Smooth muscle cell (in vitro differentiated cells): ENCODE measurements around the gene ZNF17. TPM values are rescaled to one million over a fixed set of nuclear protein-coding genes. Genes with fewer than 3 reads are reported as not detected.

Source experiments
- DNase-seq: peaks from one replicate; lab custom pipeline; 2025; ENCODE audit not compliant: unreplicated experiment; lab: John Stamatoyannopoulos, UW
- H2AFZ ChIP-seq: fragments of 200-600 bp; sonication (generic); 2 replicates; pipeline ENCODE4 v1.6.0; 2016; ENCODE audit warnings: antibody characterized with exemption, low read depth, mild to moderate bottlenecking
- H3F3A ChIP-seq: fragments of 200-600 bp; sonication (generic); 2 replicates; pipeline ENCODE4 v1.6.0; 2017; ENCODE audit warnings: antibody characterized with exemption, low read depth
- H3K27ac ChIP-seq: fragments of 200-600 bp; sonication (generic); 2 replicates; pipeline ENCODE4 v1.5.1; 2016; ENCODE audit warnings: low read depth, mild to moderate bottlenecking
- H3K27me3 ChIP-seq: fragments of 200-600 bp; sonication (generic); 2 replicates; pipeline ENCODE4 v1.6.1; 2016; ENCODE audit warnings: low read depth, mild to moderate bottlenecking
- H3K36me3 ChIP-seq: fragments of 200-600 bp; sonication (generic); 2 replicates; pipeline ENCODE4 v1.5.1; 2016; ENCODE audit warnings: low read depth
- H3K4me1 ChIP-seq: fragments of 200-600 bp; sonication (generic); 2 replicates; pipeline ENCODE4 v1.5.1; 2016; ENCODE audit warnings: low read depth
- H3K4me2 ChIP-seq: fragments of 200-600 bp; sonication (generic); 2 replicates; pipeline ENCODE4 v1.6.0; 2016; ENCODE audit warnings: mild to moderate bottlenecking
- H3K4me3 ChIP-seq: fragments of 200-600 bp; sonication (generic); 2 replicates; pipeline ENCODE4 v1.5.1; 2016; ENCODE audit warnings: mild to moderate bottlenecking
- H3K79me2 ChIP-seq: fragments of 200-600 bp; sonication (generic); 2 replicates; pipeline ENCODE4 v1.6.0; 2016; ENCODE audit warnings: low read depth, mild to moderate bottlenecking
- H3K9ac ChIP-seq: fragments of 200-600 bp; sonication (generic); 2 replicates; pipeline ENCODE4 v1.6.0; 2016; ENCODE audit warnings: low read depth
- H3K9me3 ChIP-seq: fragments of 200-600 bp; sonication (generic); replicated peaks from 2 replicates; pipeline ENCODE4 v1.5.1; 2016; ENCODE audit warnings: low read depth
- H4K20me1 ChIP-seq: fragments of 200-600 bp; sonication (generic); 2 replicates; pipeline ENCODE4 v1.6.0; 2016; ENCODE audit warnings: low read depth
- WGBS: methylation state at CpG from one replicate; pipeline ENCODE4 v1.1.7; 2016; ENCODE audit warnings: low lambda C conversion rate; 5-methylcytosine and 5-hydroxymethylcytosine counted together
- polyA plus RNA-seq: library from polyadenylated mRNA; unstranded; fragments of >200 nt; fragmentation: Nextera tagmentation; extraction: Ambion mirVana; gene quantifications from 2 replicates; pipeline ENCODE4 v1.2.1, GENCODE V29; 2016
- total RNA-seq: library from RNA; depleted of rRNA; stranded (reverse); fragments of >200 nt; gene quantifications from 2 replicates; pipeline ENCODE4 v1.2.3, GENCODE V29; 2014
- TF ChIP-seq, protein P1 (sequence below): fragments of 200-600 bp; sonication (generic); IDR thresholded peaks from 2 replicates; pipeline ENCODE4 v1.5.1; 2017; ENCODE audit warnings: borderline replicate concordance, mild to moderate bottlenecking, antibody characterized with exemption; ENCODE audit not compliant: insufficient read depth, poor library complexity, severe bottlenecking

ZNF17 gene
- total and polyA plus RNA-seq, 2 experiments from 2014 or later = 0.95 to 4.3 TPM

GRCh38 chr19:57419439-57419838 is 8.5 kb downstream of the ZNF17 start:
- no peaks in the 10 kb centered on the region for H3K27me3 ChIP-seq
- no peak overlapping the region for H3K4me3 ChIP-seq
- peaks cover 14% of the 10 kb centered on the region for H3K36me3 ChIP-seq
- 99% methylated on average over 4 of the region's 4 CpGs for WGBS
- H3F3A ChIP-seq = no peaks in the 10 kb centered on the region
- no peak overlapping the region for H3K9ac ChIP-seq
- no peak overlapping the region for H3K27ac ChIP-seq
- no peak overlapping the region for H2AFZ ChIP-seq
- no peaks in the 10 kb centered on the region for H4K20me1 ChIP-seq
- H3K4me1 ChIP-seq = no peaks in the 10 kb centered on the region
- H3K79me2 ChIP-seq = peaks cover 16% of the 10 kb centered on the region
- no peak for DNase-seq
- no peak overlapping the region for H3K4me2 ChIP-seq
- H3K9me3 ChIP-seq = no peaks in the 10 kb centered on the region
- TF ChIP-seq, protein P1, sequence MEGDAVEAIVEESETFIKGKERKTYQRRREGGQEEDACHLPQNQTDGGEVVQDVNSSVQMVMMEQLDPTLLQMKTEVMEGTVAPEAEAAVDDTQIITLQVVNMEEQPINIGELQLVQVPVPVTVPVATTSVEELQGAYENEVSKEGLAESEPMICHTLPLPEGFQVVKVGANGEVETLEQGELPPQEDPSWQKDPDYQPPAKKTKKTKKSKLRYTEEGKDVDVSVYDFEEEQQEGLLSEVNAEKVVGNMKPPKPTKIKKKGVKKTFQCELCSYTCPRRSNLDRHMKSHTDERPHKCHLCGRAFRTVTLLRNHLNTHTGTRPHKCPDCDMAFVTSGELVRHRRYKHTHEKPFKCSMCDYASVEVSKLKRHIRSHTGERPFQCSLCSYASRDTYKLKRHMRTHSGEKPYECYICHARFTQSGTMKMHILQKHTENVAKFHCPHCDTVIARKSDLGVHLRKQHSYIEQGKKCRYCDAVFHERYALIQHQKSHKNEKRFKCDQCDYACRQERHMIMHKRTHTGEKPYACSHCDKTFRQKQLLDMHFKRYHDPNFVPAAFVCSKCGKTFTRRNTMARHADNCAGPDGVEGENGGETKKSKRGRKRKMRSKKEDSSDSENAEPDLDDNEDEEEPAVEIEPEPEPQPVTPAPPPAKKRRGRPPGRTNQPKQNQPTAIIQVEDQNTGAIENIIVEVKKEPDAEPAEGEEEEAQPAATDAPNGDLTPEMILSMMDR = no peak

- H3K4me2 ChIP-seq = no peak overlapping the region
- no peaks in the 10 kb centered on the region for H3K9me3 ChIP-seq
- TF ChIP-seq, protein P1 = no peak
- DNase-seq = no peak
- no peaks in the 10 kb centered on the region for H3K4me1 ChIP-seq
- H3F3A ChIP-seq = no peaks in the 10 kb centered on the region
- H2AFZ ChIP-seq = no peak overlapping the region
- H4K20me1 ChIP-seq = no peaks in the 10 kb centered on the region
- no peak overlapping the region for H3K4me3 ChIP-seq
- H3K27me3 ChIP-seq = no peaks in the 10 kb centered on the region
- H3K79me2 ChIP-seq = peaks cover 3% of the 10 kb centered on the region
- WGBS = 100% methylated on average over 3 of the region's 3 CpGs
- H3K27ac ChIP-seq = no peak overlapping the region
- H3K9ac ChIP-seq = no peak overlapping the region
- peaks cover 14% of the 10 kb centered on the region for H3K36me3 ChIP-seq
Observed at GRCh38 chr19:57421037-57421436, 10.1 kb downstream of the ZNF17 start.

DNA sequence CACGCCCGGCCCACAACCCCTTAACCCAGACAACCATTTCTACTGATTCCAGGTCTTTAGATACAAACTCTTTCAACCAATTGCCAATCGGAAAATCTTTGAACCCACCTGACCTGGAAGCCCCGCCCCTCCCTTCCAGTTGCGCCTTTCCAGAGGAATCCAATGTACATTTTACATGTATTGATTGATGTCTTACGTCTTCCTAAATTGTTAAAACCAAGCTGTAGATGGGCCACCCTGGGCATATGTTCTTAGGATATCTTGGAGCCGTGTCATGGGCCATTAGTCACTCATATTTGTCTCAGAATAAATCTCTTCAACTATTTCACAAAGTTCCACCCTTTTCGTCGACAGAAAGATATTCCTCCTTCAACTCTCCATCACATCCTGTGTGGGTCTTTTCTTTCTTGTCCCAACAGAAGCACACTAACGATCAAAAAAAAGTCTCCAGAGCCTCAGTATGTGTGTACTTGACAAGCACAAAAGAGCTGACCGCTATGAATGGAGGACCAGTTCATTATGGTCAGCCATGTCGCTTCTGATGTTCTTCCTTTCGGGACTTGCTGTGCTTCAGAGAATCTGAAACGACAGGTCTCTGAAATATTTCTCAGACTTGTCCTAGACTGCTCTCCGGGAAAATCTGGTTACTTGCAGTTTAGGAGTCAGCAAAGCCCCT is 23.6 kb downstream of the ZNF17 start:
- Histone ChIP-seq H3K4me2 (peak overlapping the region; percentile 85), H3K36me3 (no peaks in the 10 kb centered on the region), H4K20me1 (no peaks in the 10 kb centered on the region), H3K4me3 (peak overlapping the region; percentile 64), H3K4me1 (peaks cover 8% of the 10 kb centered on the region), H3F3A (no peaks in the 10 kb centered on the region), H3K27ac (peak overlapping the region; percentile 70), H3K9me3 (no peaks in the 10 kb centered on the region), H3K27me3 (no peaks in the 10 kb centered on the region), H2AFZ (peak overlapping the region; percentile 79), H3K79me2 (peaks cover 41% of the 10 kb centered on the region), H3K9ac (peak overlapping the region; percentile 42)
- 39% methylated on average over 15 of the region's 15 CpGs for WGBS
- TF ChIP-seq, protein P1 = no peak
- DNase-seq = no peak
